Stimulated activated CD8-positive, alpha-beta memory T cell treated with anti-CD3 and anti-CD28 coated beads, Interleukin-12 subunit alpha, Interleukin-12 subunit beta, amount 100 ng/mL, for 4 hours (primary cell): ENCODE results near the gene MAL.
A peak's percentile ranks its signal among the peaks of the same experiment; 100 is the strongest.
"Not testable (repeated sequence)": the region's sequence is repeated elsewhere in the genome, so short reads cannot be mapped to it uniquely, and the experiment has no call there.

Experiments used
- DNase-seq: peaks from one replicate; pipeline ENCODE4 v3.0.0-alpha.2; 2020; ENCODE audit warnings: low read depth

The MAL gene

DNA sequence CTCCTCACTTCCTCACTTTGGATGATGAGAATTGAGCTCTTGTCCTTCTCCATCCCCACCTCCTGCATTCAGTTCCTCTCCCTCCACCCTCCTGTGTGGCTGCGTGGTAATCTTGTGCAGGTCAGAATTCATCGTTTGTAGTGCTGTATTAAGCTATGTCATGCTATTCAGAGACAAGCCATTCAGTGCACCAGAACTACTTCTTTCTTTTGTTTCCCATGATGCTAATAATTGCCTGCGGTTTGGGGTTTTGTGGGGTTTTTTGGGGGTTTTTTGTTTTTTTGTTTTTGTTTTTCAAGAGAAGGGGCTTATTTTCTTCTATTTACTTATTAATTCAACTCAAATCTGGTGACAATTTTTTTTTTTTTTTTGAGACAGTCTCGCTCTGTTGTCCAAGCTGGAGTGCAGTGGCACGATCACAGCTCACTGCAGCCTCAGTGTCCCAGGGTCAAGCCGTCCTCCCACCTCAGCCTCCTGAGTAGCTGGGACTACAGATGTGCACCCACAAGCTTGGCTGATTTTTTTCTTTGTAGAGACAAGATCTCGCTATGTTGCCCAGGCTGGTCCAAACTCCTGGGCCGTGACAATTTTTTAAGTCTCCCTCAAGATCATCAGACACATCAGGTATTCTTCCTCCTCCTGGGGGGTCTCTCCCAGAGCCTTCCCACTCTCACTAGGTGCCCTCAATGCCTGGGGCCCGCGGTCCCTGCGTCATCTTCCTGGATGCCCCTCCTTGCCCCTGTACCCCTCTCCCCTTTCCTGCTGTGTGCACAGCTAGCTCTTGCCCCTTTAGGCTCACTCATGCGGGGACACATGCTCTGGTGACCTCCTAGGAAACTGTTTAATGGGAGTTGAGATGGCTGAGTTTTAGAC lies 37.8 kb downstream of the MAL start:
- no peak for DNase-seq

DNA sequence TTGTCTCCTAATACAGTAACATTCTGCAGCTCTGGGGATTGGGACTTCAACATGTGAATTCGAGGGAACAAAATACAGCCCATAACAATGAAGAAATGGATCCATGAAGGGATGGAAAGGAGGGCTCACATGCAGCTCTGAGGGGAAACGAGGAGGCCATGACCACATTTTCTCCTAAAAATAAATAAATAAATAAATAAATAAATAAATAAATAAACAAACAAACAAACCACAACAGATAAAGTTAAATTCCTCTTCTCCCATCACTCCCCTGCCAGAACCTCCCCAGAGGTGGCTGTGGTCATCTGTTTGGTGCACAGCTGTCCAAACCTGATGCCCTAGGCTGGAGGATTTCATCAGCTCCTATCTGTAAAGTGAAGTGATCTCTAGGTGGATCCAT lies 42.7 kb downstream of the MAL start:
- DNase-seq, result no peak

DNA sequence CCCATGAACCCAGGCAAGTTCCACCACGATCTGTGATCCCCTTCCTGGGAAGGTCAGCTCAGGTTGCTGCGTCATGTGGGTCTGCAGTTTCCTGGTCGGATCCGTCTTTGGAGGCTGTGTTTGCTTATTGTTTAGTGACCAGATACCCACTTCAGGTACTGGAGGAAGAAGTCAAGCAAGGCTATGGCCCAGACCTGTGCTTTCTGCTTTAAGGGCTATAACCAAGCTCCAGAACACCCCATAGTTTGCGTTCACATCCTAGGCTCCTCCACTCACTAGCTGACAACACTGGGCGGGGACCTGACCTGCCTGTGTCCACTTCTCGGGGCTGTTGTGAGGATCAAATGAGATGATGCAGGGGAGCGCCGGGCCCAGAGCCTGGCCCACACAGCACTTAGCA lies 44.0 kb downstream of the MAL start:
- DNase-seq, result no peak

DNA sequence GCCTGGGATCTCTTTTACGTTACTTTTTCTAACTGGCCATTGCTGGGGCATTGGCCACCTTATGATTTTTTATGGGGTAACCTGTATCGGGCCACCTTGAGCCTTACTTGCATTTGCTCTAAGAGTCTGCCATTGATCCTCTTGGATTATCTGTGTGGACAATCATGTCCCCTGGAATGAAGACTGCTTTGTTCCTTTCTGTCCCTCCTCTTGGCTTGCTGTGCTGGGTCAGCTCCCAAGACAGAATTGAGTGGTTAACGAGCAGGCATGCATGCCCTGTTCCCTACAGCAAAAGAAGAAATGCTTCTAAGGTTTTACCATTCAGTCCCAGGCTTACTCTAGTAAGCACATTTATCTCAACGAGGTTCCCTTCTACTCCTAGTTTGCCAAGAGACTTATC lies 46.3 kb downstream of the MAL start:
- no peak for DNase-seq

DNA sequence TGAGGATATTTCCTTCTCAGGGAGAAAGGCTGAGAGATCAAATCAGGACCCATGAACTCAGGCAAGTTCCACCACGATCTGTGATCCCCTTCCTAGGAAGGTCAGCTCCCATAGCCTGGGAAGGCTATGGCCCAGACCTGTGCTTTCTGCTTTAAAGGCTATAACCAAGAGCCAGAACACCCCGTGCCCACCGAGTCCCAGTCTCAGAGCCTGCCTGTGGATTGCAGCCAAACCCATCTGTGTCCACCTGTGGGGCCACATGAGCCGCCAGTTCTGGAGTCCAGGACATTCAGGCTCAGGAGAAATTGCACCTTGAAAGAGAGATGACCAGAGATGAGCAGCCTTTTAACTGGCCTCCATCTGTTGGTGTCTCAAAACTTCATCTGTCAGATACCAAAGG lies 46.9 kb downstream of the MAL start:
- DNase-seq, result no peak

DNA sequence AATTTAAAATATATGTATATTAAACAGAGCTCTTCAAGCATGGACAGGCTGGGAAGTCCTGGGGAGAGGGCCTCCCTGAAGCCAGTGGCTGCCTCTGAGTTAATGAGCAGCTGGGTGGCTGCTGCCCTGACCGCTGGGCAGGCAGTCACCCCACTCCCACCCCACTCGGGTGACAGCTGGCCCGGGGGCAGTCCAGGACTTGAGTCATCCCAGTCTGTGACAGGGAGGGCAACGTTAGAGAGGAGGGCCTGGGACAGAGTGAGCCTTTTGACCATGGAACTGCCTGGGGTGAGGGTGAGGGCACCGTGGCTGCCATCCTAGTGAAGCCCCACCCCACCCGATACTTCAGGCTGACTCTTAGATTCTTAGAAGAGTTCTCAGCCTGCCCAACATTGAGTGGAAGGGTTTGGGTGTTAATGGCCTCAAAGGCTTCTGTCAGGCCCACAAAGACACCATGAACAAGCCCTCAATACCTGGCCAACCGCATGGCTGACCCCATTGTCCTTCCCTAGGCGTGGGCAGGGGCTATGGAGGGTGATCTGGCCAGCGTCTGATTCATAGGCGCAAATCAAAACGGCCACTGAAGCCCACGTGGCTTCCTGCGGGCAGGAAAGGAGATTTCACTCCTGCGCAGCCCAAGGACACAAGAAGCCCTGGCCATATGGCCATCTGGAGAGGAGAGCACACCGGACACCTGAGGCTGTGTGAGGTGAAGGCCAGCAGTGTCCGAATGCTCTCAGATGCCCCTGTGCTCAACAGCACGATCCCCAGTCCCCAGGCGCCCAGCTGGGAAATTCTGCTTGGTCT lies 48.6 kb downstream of the MAL start:
- DNase-seq, result no peak

DNA sequence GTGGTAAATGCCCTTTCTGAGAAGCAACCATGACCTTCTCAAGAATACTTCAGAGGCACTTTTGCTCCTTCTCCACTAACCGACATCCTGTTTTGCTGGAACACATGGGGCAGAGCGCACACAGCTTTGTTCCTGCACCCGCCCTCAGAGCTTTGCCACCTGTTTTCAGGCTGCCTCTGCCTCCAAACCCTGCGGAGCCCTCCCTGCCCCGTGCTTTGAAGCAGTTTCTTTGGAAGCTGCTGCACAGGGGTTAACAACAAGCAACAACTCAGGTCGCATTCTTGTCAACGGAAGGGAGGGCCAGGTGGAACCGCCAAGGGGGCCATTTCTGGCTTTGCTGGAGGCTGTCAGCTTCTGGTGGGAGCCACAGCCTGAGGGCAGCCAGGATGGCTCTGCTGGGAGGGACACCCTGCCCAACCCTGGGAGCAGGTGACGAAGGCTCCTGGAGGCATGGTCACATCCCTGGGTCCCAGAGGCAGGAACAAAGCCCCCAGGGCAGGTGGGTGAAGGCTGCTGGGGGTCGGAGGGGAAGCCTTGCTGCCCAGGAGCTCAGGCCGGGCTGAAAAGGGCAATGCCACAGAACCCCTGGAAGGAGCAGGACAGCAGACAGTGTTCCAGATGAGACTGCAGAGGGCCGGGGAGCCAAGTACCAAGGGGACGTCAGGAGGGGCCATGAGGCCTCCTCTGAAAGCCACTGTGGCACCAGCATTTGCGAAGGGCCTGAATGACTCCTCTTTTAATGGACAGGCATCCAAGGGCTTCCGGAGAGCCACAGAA lies 49.3 kb downstream of the MAL start:
- no peak for DNase-seq

DNA sequence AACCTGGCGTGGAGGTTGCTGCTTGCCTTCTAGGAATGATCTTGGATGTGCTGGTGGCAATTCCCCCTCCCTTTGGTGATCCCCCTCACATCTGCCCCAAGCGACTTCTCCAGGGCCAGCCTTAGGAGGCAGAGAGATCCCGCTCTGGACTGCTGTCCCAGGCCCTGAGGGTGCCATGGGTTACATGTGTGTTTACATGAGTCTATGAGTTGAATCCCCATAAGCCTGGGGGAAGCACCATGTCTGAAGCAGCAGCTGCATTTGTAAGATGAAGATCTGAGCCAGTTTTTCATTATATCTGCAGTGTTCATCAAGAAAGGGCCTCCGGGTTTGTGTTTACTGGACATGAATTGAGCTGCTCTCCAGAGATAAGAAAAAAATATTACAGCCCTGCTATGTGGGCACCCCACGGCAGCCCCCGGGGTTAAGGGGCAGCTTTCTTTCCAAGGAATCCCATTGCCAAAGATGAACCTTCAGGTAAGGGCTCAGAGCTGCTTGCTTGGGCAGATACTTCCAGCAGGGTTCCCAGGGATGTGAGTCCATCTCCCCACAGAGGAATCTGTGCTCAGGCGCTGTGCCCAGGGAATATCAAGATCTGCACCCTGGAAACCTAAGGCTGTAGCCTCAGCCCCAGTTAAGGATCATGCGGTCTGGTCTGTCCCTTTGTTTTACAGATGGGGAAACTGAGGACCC lies 50.1 kb downstream of the MAL start:
- DNase-seq, result no peak

DNA sequence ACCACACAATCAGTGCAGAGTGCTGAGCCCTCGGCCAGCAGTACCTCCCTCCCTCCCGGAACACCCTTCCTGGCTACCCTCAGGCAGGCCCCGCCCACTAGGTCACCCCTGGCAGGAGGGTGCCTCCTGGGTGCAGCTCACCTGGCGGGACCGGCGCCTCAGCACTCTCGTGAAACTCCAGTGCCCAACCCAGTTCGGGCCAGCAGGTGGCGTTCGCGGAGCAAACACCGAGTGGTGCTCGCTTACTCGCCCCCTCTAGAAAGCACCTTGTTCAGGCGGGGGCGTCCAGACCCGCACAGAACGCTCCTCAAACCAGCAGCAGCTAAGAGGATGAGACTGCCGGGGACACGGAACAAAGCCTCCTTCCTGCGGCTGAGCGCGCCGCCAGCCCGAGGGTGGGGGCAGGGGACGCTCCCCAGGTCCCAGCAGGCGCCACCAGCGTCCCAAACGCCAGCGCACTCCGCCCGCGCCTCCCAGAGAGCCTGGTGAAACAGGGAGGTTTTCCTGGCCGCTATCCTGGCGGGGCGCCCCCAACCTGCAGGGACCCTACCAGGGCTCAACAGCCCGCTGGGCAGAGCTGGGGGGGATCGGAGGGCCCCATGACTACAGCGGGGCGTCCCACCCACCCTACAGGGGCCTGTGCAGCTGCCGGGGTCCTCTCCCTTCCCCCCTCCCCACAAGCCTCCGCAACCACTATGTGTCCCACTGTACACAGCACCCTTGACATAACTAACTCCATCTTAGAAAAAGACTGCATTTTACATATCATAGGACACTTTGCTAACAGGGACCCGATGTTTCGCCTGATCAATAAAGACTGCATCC lies 51.4 kb downstream of the MAL start:
- peak; percentile 71 for DNase-seq

DNA sequence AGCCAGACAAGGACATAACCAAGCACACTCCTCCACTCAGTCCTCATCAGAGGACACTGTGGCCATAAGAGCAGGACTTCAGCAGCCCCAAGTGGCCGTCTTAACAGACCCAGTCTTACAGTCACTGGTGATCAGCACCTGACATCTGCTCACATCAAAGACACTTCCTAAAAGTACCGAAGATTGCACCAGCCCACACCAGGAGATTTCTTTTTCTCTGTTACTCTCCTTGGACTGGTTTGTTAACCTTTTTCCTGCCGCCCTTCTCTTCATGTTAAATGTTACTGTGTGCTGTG lies 52.0 kb downstream of the MAL start:
- DNase-seq, result no peak

DNA sequence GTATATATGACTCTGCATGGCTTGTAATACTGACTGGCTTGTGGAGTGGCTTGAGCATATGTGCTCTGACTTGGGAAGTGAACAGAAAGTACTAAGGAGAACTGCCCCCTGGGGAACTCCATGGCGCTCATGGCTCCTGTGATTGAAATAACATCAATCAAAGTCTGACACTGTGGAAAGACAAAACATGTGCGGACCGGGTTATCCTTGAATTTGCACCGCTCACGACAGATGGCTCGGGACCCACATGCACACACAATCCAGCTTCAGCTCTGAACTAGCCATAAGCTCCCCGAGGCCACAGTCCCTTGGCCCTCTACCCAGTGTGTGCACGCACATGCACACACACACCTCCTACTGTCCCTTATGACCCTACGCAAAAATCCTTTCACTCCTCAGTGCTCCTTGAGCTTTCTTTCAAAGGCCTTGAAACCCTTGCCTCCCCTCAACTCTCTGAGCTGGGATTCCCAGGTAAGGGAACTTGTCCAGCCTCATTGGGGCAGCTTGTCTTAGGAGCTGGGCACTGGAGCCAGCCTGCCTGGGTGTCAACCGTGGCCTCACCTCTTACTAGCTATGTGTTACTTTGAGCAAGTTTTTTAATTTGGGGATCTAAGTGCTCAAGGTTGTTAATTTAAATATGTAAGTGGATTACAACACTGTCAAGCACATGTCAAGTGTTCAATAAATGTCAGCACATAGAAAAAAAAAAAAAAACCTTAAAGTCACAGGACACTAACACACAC lies 52.5 kb downstream of the MAL start:
- DNase-seq, result no peak

DNA sequence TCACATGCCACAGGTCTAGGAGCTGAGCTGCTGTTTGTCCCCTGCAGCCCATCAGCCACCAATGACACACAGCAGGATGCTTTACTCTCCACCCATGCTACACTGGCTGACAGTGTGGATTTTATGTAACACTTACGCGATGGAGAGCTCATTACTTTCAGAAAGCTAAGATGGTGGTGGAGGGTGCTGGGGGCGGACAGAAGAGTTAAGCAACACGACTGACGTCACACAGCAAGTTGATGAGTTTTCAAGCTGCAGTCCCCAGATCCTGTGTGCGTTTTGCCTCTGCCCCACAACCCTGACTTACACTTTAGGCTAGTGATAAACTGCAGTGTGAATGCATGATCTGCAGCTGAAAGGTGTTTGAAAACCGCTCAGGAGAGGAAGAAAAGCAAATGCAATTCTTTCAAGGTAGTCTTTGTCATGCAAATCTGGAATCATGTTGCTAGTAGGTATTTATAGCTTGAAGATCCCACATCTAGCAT lies 53.7 kb downstream of the MAL start:
- DNase-seq, result no peak

DNA sequence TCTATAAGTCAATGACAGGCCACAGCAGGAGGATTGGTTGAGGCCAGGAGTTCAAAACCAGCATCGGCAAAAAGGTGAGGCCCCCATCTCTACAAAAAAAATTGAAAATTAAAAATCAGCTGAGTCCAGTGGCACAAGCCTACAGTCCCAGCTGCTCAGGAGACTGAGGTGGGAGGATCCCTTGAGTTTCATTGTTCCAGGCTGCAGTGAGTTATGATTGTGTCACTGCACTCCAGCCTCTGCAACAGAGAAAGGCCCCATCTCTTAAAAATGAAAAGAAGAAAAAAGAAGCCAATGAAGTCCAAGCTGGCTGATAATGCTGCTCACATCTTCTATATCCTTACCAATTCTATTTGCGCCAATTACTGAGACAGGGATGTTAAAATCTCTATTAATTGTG lies 57.0 kb downstream of the MAL start:
- no peak for DNase-seq

DNA sequence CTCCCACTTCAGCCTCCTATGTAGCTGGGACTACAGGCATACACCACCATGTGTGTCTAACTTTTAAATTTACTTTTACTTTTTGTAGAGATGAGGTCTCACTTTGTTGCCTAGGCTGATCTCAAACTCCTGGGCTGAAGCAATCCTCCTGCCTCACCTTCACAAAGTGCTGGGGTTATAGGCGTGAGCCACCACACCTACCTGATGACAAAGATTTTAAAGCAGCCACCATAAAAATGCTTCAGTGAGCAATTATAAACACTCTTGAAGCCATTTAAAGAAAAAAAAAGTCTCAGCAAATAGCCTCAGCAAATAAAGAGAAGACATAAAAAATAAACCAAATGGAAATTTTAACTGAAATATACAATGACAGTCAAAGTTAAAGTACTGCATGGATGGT lies 60.5 kb downstream of the MAL start:
- no peak for DNase-seq

DNA sequence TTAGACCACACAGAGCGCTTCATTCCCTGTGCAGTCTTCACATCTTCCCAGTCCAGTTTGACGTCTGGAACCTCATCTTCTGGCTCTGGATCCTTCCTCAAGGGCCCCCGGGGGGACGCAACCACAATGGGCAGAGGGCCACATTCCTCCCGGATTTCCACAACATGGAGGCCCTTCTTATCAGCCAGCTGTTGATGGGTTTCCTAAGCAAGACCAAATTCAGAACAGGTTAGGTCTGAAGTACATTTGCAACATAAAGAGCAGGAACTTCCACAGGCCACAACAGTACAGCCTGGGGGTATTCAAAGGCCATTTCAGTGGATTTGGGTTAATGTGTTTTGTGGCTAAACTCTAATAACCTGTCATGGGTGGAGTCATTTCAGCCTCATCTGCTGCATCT lies 61.9 kb downstream of the MAL start:
- DNase-seq, result no peak

DNA sequence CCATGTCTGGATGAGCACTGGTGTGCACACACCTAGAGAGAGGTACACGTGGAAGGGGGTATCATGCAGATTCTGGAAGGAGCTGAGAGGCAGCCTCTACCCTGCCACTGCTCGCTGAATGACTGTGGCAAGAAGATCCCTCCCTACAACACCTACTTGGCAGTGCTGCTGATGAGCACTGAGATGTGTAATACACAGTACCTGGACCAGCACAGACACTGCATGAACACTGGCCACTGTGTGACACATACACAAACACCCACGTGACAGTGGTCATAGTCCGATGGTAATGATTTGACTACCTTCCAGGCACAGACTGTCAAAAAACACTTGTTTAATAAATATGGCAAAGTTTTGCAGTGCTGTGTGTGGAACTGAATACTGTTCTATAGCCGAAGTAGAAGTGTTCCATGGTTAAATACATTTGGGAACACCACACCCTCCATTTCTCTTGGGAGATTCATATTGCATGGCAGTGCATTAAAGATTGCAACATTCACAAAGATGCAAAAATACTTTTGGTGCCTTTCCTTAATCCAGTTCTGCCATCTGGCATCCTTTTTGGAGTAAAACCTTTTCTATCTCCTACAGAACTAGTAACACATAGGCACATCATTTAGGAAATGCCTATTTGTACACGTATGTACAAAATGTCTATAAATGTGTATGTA lies 66.5 kb downstream of the MAL start:
- DNase-seq, result no peak

DNA sequence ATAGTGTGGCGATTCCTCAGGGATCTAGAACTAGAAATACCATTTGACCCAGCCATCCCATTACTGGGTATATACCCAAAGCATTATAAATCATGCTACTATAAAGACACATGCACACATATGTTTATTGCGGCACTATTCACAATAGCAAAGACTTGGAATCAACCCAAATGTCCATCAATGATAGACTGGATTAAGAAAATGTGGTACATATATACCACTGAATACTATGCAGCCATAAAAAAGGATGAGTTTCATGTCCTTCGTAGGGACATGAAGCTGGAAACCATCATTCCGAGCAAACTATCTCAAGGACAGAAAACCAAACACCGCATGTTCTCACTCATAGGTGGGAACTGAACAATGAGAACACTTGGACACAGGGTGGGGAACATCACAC lies 72.8 kb downstream of the MAL start:
- DNase-seq, result not testable (repeated sequence)

DNA sequence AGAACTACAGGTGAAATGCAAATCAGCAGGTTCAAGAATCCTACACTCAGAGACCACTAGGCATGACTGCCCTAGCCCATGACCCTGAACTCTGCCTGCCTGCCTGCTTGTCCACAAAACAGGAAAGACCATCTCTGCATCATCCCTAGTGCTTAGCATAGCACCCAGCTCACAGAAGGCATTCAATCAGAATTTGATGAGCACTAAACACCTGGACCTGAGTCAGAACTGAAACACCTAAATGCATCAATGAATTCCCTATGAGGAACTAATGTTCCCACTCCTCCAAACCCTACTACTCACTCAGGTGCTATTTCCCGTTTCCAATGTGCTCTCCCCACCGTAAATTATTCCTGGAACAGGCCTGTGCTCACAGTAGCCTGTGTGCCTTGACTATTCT lies 74.4 kb downstream of the MAL start:
- DNase-seq, result no peak
